HG03469 (cell line): ENCODE measurements around the gene MLLT1.

Experiments used
- ATAC-seq: cut with Tn5 transposase; IDR thresholded peaks from one replicate; pipeline ENCODE4 v1.9.1; 2021; ENCODE audit warnings: mild to moderate bottlenecking, moderate library complexity, moderate number of reproducible peaks; ENCODE audit not compliant: unreplicated experiment

The MLLT1 gene

DNA sequence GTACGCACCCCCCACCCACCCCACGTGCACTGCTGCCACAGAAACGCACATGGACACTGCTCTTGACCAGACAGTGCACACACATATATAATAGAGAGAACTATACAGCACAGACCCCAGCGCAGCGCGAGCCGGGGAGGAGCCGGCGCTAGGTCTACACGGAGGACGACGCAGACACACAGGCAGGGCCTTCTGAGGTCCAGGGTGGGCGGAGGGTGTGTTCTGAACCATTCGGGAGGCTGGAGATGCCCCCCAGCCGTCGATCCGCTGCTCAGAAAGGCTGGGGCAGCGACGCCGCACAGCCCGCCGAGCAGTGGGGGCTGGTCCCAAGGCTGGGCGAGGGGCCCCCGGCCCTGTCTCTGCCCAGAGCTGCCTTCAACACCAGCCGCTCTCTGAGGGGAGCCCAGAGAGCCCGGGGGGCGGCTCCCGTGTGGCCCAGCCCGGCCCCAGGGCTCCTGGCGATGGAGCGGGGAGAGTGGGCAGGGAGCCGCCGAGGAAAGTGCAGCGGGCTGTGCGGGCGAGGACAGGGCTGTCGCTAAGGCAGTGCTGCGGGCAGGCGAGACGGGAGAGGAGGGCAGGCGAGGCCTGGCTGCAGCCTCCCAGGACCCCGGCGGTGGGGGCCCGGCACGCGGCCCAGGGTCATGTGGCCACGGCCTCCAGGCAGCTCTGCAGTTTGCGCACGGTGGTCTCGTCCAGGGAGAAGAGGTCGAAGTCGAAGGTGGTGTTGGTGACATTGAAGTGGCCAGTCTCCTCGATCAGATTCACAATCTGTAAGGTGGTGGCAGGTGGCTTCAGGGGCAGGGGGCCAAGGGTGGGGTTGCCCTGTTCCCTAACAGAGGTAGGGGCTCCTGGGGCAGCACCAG is 67.1 kb downstream of the MLLT1 start:
- ATAC-seq, result no peak

DNA sequence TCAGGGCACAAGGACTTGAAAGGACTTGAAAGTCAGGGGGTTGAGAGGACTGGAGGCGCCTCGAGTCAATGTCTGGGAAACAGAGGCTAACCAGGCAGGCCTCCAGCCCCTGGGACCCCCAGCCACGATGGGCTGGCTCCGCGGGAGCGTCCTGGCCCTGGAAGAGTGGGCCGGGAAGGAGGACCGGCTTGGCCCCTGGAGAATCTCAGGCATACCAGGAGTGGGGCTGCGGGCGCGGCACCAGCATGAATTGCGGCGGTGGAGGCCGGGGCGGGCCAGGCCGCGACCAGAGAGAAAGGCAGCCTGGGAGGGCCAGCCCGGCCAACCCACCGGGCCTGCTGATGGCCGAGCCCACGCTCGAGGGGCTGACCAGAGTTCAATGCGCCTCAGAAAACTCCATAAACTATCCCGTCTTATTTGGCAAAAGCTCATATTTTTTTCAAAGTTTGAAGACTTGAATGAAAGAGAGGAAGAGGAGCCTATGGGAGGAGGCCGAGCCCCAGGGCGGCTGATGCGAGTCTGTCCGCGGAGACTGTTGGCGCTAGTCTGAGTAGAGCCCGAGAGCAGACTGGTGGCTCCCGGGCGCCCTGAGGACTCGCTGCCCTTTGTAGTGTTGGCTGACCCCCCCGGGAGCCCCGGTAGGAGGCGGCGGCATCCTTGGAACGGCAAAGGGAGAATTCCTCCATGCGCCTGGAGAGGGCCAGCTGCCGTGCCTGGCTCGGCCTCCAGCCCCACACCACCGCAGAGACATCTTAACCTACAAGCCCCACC is 68.0 kb downstream of the MLLT1 start:
- ATAC-seq, result no peak

DNA sequence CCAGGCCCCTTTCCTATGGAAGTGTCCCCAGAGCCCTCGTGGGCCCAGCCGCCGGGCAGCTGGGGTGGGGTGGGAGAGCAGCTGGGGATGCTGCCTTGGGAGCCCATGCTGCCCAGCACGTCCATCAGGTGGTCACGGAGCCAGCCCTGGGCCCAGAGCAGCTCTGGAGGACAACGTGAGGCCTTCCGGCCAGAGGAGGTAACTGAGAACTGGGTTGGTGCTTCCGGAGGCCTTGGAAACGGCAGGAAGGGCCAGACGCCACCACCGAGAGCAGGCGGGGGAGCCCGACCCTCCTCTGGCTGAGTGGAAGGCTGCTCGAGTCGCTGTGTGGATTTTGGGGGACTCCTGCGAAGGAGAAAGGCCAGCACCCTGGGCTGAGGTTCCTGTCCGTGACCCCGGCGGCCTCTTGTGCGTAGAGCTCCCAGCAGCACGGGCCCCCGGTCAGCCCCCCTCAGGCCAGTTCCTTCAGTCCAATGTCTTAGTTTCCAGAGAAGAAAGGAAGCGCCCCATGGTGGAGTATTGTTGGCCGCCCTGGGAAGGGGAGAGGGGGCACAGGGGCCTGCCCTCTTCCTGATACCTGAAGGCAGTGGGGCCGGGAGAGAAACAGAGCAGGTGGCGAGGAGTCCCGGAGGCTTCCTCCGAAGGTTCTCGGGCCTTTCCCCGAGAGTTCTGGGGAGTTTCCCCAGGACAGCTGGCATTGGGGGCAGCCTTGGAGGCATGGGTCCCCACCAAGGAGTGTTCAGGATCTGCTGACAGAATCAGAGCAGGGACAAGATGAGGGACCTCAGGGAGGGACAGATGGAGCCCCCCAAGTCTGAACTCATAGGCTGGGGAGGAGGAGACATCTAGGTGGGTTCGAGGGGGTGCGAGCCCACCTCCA is 68.8 kb downstream of the MLLT1 start:
- ATAC-seq, result no peak

DNA sequence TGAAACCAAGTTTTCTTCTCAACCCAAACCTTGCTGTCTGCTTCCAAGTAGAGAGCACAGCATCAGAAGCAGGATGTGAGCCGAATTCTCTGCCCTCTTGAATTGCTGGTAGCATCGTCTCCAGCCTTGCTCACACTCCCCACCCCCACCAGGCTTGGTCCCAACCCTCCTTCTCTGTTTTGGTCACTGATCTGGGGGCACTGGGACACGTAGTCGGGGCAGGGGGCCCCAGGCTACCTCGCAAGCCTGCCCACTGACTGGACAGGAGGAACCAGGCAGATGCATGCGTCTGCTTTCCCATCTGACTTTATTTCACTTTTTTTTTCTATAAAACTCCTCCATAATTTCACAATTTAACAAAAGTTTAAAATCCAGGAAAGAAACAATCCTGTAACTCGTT is 69.7 kb downstream of the MLLT1 start:
- ATAC-seq, result no peak

DNA sequence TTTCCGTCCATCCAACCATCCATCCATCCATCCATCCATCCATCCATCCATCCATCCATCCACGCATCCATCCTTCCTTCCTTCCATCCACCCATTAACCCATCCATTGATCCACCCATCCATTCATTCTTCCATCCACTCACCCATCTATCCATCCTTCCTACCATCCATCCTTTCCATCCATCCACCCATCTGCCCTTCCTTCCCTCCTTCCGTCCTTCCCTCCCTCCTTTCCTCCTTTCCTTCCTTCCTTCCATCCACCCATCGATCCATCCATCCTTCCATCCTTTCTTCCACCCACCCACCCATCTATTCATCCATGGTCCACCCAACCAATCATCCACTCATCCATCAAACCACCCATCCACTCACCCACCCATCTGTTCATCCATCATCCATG is 70.1 kb downstream of the MLLT1 start:
- no peak for ATAC-seq

DNA sequence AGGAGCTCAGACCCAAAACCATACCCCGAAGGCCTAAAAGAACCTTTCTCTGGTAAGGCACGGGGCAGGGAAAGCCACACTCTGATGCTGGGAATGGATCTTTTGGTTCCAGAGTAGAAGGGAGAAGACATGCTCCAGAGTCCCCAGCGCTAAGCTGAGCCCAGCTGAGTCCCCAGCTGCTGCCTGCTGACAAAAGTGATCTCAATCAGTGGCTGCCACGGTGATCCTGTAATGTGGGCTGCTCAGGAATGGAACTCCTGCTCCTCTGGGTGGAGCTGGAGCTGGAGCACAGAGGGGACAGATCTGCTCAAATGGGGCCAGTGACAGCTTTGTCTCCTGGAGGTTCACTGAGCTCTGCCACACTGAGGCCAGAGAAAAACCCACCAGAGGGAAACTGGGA is 70.5 kb downstream of the MLLT1 start:
- ATAC-seq, result no peak

DNA sequence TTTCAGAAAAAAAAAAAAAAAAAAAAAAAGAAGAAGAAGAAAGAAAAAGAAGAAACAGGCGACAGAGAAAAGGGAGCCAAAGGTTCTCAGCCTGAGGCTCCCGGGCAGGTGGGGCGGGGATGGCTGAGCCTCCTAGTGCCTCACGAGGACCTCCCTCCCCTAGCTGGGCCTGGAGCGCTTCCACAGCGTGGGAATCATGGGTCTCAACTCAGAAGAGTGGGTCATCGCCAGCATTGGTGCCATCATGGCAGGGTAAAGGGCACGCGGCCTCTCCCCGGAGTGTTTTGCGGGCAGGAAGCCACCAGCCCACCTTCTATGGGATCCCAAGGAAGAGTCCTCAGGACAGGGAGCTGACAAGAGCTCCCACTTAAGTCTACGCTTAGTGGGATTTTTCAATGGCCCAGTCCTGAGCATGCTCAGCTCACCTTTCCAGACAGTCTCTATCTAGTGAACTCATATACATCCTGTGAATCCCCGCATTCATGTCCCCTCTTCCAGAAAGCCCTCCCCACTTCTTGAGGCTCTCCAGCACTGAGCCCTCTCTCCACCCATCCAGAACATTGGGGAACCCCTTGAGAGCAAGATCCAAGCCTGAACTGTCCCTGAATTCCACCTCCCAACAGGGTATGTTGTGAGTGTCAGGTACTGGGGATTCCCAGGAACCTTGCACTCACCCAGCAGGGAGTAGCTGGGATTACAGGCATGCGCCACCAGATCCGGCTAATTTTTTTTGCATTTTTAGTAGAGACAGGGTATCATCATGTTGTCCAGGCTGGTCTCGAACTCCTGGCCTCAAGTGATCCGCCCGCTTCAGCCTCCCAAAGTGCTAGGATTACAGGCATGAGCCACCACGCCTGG is 74.7 kb downstream of the MLLT1 start:
- no peak for ATAC-seq

DNA sequence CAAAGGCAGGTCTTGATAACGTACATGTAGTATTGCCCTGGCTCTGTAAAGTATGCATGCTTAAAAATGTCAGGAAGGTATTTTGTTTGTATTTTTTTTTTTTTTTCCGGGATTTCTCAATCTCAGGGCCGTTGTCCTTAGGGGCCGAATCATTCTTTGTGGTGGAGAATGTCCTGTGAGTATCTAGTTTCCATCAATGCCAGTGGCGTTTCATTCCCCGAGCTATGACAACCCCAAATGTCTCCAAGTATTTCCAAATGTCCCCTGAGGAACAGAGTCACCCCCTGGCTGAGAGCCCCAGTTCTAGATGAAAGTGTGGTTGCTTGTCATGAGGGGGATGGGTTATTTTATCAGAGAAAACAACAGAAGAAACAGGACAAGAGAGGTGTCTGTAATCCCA is 75.6 kb downstream of the MLLT1 start:
- ATAC-seq, result no peak

DNA sequence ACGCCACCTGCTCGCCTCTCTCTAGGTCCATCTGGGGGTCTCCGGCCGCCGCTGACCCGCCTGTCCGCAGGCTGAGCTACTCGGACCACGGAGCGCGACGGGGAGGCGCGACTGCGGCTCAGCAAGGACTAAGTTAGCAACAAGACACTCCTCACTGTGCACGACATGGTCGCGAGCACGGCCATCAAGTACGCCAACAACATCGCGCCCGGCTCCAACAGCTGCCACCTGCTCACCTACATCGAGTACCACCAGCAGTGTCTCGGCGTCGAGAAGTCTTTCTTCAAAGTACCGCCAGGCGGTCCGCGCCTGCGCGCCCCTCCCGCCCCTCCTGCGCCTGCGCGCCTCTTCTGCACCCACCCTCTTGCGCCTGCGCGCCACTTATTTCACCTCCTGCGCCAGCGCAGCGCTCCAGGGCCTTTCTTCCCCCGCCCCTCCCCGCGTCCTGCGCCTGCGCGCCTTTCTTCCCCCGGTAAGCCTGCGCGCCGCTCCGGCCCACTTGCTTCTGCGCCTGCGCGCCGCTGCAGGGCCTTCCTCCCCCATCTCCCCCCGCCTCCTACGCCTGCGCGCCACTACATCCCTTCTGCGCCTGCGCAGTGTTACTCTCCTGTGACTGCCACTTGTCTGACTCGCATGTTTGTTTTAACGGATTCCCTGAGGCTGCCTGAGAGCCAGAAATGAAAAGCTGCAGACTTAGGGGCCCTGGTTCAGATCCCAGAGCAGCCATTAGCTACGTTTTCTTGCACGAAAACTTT is 80.4 kb downstream of the MLLT1 start:
- peak; percentile 62 for ATAC-seq

DNA sequence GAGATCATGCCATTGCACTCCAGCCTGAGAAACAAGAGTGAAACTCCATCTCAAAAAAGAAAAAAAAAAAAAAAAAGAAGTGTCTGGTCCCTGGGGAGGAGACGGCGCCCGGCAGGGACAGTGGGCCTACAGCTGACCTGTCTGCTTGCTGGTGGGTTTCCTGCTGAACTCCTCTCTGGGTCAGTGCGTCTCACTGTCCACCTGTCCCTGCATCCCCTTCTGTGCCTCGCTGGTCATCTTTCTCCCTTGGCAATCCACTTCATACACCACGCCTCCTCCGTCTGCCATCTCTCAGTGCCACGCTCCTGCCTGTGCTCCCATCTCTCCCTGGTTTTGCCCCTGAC is 80.9 kb downstream of the MLLT1 start:
- no peak for ATAC-seq

DNA sequence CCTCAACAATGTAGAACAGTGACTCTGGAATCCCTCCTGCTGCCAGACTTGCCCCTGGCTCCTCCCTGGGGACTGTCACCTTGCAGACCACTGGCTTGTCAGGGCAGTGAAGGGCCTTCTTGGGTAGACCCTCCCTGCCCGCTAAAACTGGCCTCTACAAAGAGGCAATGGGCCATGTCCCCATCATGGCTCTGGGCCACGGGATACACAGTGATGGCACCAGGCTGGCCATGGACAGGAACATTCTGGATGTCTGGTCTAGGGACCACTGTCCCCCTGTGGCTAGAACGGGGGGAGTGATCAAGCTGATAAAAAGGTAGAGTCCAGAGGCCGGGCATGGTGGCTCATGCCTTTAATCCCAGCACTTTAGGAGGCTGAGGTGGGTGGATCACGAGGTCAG is 83.4 kb downstream of the MLLT1 start:
- ATAC-seq, result no peak

DNA sequence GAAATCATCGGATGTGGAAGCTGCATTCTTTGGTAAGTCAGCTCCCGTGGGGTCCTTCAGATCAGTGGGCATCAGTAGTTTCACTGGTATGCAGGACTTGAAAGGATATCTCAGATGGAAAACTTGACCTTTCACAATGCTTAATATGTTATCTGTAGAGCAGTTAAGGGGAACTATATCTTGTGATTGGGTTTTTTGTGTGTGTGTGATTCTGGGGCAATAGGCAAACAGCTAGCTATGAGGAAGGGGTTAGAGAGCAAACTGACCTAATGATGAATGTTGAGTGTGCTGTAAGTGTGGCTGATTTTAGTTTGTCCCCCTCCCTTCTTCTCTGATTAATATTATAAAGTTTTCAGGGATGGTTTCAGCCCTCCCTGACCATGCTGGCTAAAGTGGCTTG is 91.0 kb downstream of the MLLT1 start:
- ATAC-seq, result no peak

DNA sequence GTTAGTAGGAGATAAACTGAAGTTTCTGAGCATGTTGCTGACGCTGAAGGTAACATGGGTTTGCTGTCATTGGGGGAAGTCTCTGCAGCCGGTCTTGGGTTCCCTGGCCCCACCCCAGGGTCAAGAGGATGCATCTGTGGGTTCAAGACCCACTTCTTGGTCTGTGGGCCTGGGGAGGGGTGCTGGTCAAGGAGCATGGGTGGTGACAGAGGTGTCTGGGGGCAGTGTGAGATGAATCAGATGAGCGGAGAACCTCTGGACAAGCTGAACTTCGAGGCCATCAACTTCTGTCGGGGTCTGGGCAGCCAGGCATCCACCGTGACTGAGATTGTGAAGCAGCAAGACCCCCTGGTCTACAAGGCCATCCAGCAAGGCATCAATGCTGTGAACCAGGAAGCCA is 92.4 kb downstream of the MLLT1 start:
- no peak for ATAC-seq

DNA sequence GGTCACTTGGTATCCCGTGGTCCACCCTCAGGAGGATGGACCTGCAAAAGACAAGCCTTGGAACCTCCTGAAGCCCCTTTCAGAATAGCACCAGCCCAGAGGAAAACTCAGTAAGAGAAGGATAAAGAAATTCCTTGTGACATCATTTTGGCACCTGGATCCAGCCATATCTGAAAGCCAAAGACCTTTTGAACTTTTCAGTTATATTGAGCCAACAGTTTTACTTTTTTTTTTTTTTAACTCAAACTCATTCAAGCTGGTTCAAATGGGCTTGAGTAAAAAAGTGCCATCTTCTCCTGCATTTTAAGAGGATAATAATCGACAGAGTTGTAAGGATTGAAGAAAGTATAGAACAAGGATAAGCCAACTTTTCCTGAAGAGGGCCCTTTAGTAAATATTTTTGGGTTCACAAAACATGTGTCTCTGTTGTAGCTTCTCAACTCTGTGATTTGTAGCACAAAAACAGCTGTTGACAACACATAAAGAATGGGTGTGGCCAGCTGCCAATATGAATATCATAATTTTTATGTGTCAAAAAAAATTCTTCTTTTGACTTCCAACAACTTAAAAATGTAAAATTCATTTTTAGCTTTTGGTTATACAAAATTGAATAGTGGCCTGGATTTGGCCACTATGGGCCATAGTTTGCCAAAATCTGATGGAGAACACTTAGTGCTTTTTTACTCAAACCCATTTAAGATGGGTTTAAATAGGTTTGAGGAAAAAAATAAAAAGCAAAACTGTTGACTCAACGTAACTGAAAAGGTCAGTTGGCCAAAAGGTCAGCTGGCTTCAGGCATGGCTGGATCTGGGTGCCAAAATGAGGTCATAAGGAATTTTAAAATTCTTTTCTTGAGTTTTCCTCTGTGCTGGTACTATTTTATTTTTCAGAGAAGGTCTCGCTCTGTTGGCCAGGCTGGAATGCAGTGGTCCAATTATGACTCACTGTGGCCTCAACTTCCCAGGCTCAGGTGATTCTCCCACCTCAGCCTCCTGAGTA is 93.6 kb downstream of the MLLT1 start:
- ATAC-seq, result no peak

DNA sequence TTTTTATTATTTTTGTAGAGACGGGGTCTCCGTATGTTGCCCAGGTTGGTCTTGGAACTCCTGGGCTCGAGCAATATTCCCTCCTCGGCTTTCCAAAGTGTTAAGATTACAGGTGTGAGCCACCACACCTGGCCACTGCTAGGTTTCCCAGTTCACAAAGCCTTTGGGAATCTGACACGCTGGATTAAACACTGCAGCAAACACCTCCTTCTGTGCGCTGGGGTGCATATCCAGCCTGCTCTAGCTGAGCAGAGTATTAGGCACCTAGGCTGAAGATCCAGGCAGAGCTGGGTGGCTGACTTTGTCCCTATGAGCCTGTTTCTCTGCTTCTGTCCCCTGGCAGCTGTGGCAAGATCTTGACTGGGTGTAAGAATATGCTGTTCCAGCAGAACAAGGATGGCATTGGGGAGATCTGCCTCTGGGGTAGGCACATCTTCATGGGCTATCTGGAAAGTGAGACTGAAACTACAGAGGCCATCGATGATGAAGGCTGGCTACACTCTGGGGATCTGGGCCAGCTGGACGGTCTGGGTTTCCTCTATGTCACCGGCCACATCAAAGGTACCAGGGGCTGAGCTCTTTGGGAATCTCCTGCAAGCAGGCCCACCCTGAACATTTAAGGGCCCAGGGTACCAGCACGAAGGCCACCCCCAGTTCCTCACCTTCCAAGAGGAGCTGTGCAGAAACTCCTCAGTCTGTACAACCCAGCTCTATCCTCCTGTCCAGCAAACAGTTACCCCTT is 94.5 kb downstream of the MLLT1 start:
- no peak for ATAC-seq

DNA sequence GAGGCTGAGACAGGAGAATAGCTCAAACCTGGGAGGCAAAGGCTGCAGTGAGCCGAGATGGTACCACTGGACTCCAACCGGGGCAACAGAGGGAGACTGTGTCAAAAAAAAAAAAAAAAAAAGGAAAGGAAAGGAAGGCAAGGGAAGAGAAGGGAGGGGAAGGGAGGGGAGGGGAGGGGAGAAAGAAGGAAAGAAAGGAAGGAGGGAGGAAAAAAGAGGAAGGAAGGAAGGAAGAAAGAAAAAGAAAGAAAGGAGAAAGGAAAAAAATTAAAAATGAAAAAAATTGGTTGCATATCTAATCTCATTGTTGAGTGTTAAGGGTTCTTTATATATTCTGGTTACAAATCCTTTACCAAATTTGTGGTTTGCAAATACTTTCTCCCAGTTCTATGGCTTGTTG is 98.7 kb downstream of the MLLT1 start:
- ATAC-seq, result no peak

DNA sequence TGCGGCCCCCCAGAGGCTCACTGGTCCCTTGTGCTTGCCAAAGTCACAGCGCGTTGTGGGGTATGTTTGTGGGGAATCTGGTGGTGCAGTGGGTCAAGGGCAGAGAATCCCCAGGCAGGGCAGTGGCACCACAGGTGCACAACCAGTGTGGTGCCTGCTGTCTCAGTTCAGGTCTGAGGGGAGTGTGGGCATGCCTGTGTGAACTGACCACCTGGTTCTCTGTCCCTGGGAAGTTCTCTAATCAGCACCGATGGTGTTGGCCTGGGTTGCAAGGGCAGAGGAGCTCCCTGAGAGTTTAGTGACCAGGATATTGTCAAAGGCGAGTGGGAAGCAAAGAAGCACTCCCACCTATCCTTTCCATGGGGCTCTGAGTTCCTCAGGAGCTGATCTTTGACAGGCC is 106.6 kb downstream of the MLLT1 start:
- no peak for ATAC-seq
